G401 (cell line): ENCODE results near the gene VTCN1. TPM values are rescaled to one million over a fixed set of nuclear protein-coding genes. Genes with fewer than 3 reads are reported as not detected.
A peak's percentile ranks its signal among the peaks of the same experiment; 100 is the strongest.
"Not testable (repeated sequence)": the region's sequence is repeated elsewhere in the genome, so short reads cannot be mapped to it uniquely, and the experiment has no call there.

Source experiments
- DNase-seq: peaks from one replicate; pipeline ENCODE4 v3.0.0-alpha.2; 2015; ENCODE audit warnings: low spot score
- in situ Hi-C: cut with HindIII; loops from 2 replicates; pipeline ENCODE4 v1.10.0; 2016; ENCODE audit warnings: low sequenced_read_pairs, mixed read lengths
- total RNA-seq: library from RNA; depleted of rRNA; stranded (reverse); fragments of >200 nt; shearing (Covaris generic); gene quantifications from 2 replicates; pipeline ENCODE4 v1.2.3, GENCODE V29; 2014

Gene VTCN1
- total RNA-seq, 1 experiment from 2014 or later = not detected

GRCh38 chr1:117137281-117137855, 73.4 kb downstream of the VTCN1 start:
- in situ Hi-C loops = no loop called here
- DNase-seq = no peak

- no peak for DNase-seq
- in situ Hi-C loops = no loop called here
These were observed 74.0 kb downstream of the VTCN1 start for GRCh38 chr1:117136749-117137148.

- DNase-seq = no peak
- in situ Hi-C loops = no loop called here
These were observed 75.4 kb downstream of the VTCN1 start for GRCh38 chr1:117135329-117135728.

- in situ Hi-C loops = no loop called here
- no peak for DNase-seq
These were observed 80.2 kb downstream of the VTCN1 start for GRCh38 chr1:117130526-117130925.

- in situ Hi-C loops = no loop called here
- peak; percentile 56 for DNase-seq
These were observed 82.2 kb downstream of the VTCN1 start for GRCh38 chr1:117128323-117129079.

GRCh38 chr1:117127795-117128194, 82.9 kb downstream of the VTCN1 start:
- DNase-seq = no peak
- in situ Hi-C loops = no loop called here

GRCh38 chr1:117124661-117125060, 86.1 kb downstream of the VTCN1 start:
- DNase-seq = no peak
- in situ Hi-C loops = no loop called here

GRCh38 chr1:117123274-117123673, 87.5 kb downstream of the VTCN1 start:
- in situ Hi-C loops = no loop called here
- DNase-seq = no peak

- no peak for DNase-seq
- in situ Hi-C loops = no loop called here
These were observed 88.2 kb downstream of the VTCN1 start for GRCh38 chr1:117122330-117123025.

- peak; percentile 98 for DNase-seq
- in situ Hi-C loops = no loop called here
These were observed 89.0 kb downstream of the VTCN1 start, which contains the start of gene TRIM45 for GRCh38 chr1:117121589-117122329. TSS of gene TRIM45 (minus strand) at chr1:117121749. CDS start at chr1:117121201, 548 bp downstream.

- DNase-seq = peak; percentile 8
- in situ Hi-C loops = no loop called here
These were observed 89.7 kb downstream of the VTCN1 start for GRCh38 chr1:117120774-117121588.

- DNase-seq, in situ Hi-C loops: not testable (repeated sequence)
These were observed 91.6 kb downstream of the VTCN1 start for GRCh38 chr1:117119144-117119543.

- DNase-seq = no peak
- in situ Hi-C loops = no loop called here
These were observed 92.6 kb downstream of the VTCN1 start for GRCh38 chr1:117118137-117118536.

GRCh38 chr1:117117697-117118096, 93.0 kb downstream of the VTCN1 start:
- in situ Hi-C loops = no loop called here
- no peak for DNase-seq

- in situ Hi-C loops = no loop called here
- DNase-seq = no peak
These were observed 94.0 kb downstream of the VTCN1 start for GRCh38 chr1:117116784-117117130.

- no peak for DNase-seq
- in situ Hi-C loops = no loop called here
These were observed 94.5 kb downstream of the VTCN1 start for GRCh38 chr1:117116090-117116783.

GRCh38 chr1:117114877-117115276, 95.8 kb downstream of the VTCN1 start:
- in situ Hi-C loops = no loop called here
- DNase-seq = no peak

- no peak for DNase-seq
- in situ Hi-C loops = no loop called here
These were observed 97.5 kb downstream of the VTCN1 start for GRCh38 chr1:117113199-117113598.
